WTC11 (cell line): Measurements from ENCODE around the gene PCDHGA9. TPM values are rescaled to one million over a fixed set of nuclear protein-coding genes. Genes with fewer than 3 reads are reported as not detected.

Experiments used
- ATAC-seq: fragments of 200-7000 bp; cut with Tn5 transposase; 2 replicates; pipeline ENCODE4 v1.10.0; 2021; ENCODE audit warnings: mild to moderate bottlenecking, moderate library complexity
- CTCF ChIA-PET: fragments of 300-600 bp; sonication (Branson Sonifier 250); formaldehyde crosslinking; loops from one replicate; lab custom pipeline; 2021; ENCODE audit warnings: antibody characterized with exemption; lab: Charles Lee
- POLR2A ChIA-PET: fragments of 350-600 bp; sonication (Branson Sonifier 250); formaldehyde crosslinking; loops from one replicate; lab custom pipeline; 2021; ENCODE audit warnings: antibody characterized with exemption; lab: Charles Lee
- DNase-seq: peaks from one replicate; pipeline ENCODE4 v3.0.0; 2021; ENCODE audit warnings: low spot score
- H3K27ac Mint-ChIP-seq: 2 replicates; pipeline ENCODE4 v1.8.0; 2021; ENCODE audit warnings: mixed read lengths
- H3K27me3 Mint-ChIP-seq: 2 replicates; pipeline ENCODE4 v1.8.0; 2021; ENCODE audit warnings: low read depth, mild to moderate bottlenecking, moderate library complexity, mixed read lengths
- H3K36me3 Mint-ChIP-seq: 2 replicates; pipeline ENCODE4 v1.8.0; 2021; ENCODE audit warnings: mixed read lengths
- H3K4me1 Mint-ChIP-seq: 2 replicates; pipeline ENCODE4 v1.8.0; 2022; ENCODE audit warnings: mixed read lengths
- H3K4me3 Mint-ChIP-seq: 2 replicates; pipeline ENCODE4 v1.8.0; 2021; ENCODE audit warnings: mild to moderate bottlenecking, moderate library complexity, mixed read lengths
- H3K9me3 Mint-ChIP-seq: 2 replicates; pipeline ENCODE4 v1.8.0; 2021; ENCODE audit warnings: mixed read lengths
- E2F5 ChIP-seq: sonication (generic); formaldehyde crosslinking; IDR thresholded peaks from 2 replicates; pipeline ENCODE4 v1.8.1; 2022; ENCODE audit warnings: mild to moderate bottlenecking, moderate library complexity, missing genetic modification reagents
- ELF4 ChIP-seq: sonication (generic); formaldehyde crosslinking; IDR thresholded peaks from 2 replicates; pipeline ENCODE4 v1.8.1; 2022; ENCODE audit warnings: low read depth, mild to moderate bottlenecking, moderate library complexity, missing genetic modification reagents
- FOXK1 ChIP-seq: sonication (generic); formaldehyde crosslinking; IDR thresholded peaks from 2 replicates; pipeline ENCODE4 v1.8.0; 2022; ENCODE audit warnings: mild to moderate bottlenecking, moderate library complexity, missing genetic modification reagents
- GRHL2 ChIP-seq: fragments of 250-450 bp; sonication (Bioruptor Pico); IDR thresholded peaks from 2 replicates; pipeline ENCODE4 v1.8.0; 2022; ENCODE audit warnings: mild to moderate bottlenecking, moderate library complexity; ENCODE audit not compliant: insufficient replicate concordance, severe bottlenecking
- TP53 ChIP-seq: sonication (generic); formaldehyde crosslinking; IDR thresholded peaks from 2 replicates; pipeline ENCODE4 v1.8.1; 2023; ENCODE audit warnings: mild to moderate bottlenecking, missing genetic modification reagents
- ZBTB43 ChIP-seq: sonication (generic); formaldehyde crosslinking; IDR thresholded peaks from 2 replicates; pipeline ENCODE4 v1.8.1; 2023; ENCODE audit warnings: mild to moderate bottlenecking, missing genetic modification reagents
- ZNF138 ChIP-seq: sonication (generic); formaldehyde crosslinking; conservative IDR thresholded peaks from 2 replicates; pipeline ENCODE4 v1.8.1; 2022; ENCODE audit warnings: mild to moderate bottlenecking, moderate library complexity, missing genetic modification reagents
- ZNF263 ChIP-seq: sonication (generic); formaldehyde crosslinking; IDR thresholded peaks from 2 replicates; pipeline ENCODE4 v1.8.1; 2022; ENCODE audit warnings: low read depth, mild to moderate bottlenecking, moderate library complexity, missing genetic modification reagents
- ZNF425 ChIP-seq: fragments of 250-450 bp; sonication (Bioruptor Pico); conservative IDR thresholded peaks from 2 replicates; pipeline ENCODE4 v1.9.0; 2021; ENCODE audit warnings: mild to moderate bottlenecking
- total RNA-seq: library from RNA; stranded (reverse); gene quantifications from 3 replicates; pipeline ENCODE4 v1.2.3, GENCODE V29; 2021
- TF ChIP-seq, protein P1 (sequence below): sonication (generic); formaldehyde crosslinking; IDR thresholded peaks from 2 replicates; pipeline ENCODE4 v1.8.1; 2023; ENCODE audit warnings: mild to moderate bottlenecking, missing genetic modification reagents, borderline replicate concordance
- TF ChIP-seq, protein P2 (sequence below): sonication (generic); formaldehyde crosslinking; IDR thresholded peaks from 2 replicates; pipeline ENCODE4 v1.8.1; 2022; ENCODE audit warnings: low read depth, missing genetic modification reagents, borderline replicate concordance
- TF ChIP-seq, protein P3 (sequence below): fragments of 250-450 bp; sonication (Bioruptor Pico); IDR thresholded peaks from 2 replicates; pipeline ENCODE4 v1.9.0; 2021; ENCODE audit warnings: mild to moderate bottlenecking

Gene PCDHGA9
- total RNA-seq, 1 experiment from 2014 or later = 2.9 TPM

DNA sequence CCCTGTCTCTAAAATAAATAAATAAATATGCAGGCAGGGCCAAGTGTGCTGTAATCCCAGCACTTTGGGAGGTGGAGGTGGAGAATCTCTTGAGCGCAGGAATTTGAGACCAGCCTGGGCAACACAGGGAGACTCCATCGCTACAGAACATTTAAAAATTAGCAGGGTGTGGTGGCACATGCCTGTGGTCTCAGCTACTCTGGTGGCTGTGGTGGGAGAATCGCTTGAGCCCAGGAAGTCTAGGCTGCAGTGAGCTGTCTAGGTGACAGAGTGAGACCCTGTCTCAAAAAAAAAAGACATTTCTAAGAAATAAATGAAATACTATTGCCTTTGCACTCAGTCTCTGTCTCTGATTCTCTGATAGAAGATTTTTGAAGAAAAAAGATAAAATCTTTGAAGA is 9.0 kb downstream of the PCDHGA9 start:
- H3K4me1 Mint-ChIP-seq = peaks cover 24% of the 10 kb centered on the region
- H3K4me3 Mint-ChIP-seq = no peak overlapping the region
- ChIA-PET POLR2A (no interaction called here), CTCF (interaction anchor here (0.9 to 4.3 kb wide), 8 partner anchors 9 to 188 kb away, joined by 3 to 52 read pairs (median 11); partner anchors contain the start of genes PCDHB14, PCDHGA9, PCDHGB3 and PCDHGB5)
- H3K9me3 Mint-ChIP-seq = peaks cover 11% of the 10 kb centered on the region; the same call in 1 of the 2 replicates
- peaks cover 24% of the 10 kb centered on the region for H3K36me3 Mint-ChIP-seq
- TF ChIP-seq ZNF138 (CRISPR knock-in tag) = no peak
- no peak for TF ChIP-seq FOXK1
- TF ChIP-seq, protein P1, sequence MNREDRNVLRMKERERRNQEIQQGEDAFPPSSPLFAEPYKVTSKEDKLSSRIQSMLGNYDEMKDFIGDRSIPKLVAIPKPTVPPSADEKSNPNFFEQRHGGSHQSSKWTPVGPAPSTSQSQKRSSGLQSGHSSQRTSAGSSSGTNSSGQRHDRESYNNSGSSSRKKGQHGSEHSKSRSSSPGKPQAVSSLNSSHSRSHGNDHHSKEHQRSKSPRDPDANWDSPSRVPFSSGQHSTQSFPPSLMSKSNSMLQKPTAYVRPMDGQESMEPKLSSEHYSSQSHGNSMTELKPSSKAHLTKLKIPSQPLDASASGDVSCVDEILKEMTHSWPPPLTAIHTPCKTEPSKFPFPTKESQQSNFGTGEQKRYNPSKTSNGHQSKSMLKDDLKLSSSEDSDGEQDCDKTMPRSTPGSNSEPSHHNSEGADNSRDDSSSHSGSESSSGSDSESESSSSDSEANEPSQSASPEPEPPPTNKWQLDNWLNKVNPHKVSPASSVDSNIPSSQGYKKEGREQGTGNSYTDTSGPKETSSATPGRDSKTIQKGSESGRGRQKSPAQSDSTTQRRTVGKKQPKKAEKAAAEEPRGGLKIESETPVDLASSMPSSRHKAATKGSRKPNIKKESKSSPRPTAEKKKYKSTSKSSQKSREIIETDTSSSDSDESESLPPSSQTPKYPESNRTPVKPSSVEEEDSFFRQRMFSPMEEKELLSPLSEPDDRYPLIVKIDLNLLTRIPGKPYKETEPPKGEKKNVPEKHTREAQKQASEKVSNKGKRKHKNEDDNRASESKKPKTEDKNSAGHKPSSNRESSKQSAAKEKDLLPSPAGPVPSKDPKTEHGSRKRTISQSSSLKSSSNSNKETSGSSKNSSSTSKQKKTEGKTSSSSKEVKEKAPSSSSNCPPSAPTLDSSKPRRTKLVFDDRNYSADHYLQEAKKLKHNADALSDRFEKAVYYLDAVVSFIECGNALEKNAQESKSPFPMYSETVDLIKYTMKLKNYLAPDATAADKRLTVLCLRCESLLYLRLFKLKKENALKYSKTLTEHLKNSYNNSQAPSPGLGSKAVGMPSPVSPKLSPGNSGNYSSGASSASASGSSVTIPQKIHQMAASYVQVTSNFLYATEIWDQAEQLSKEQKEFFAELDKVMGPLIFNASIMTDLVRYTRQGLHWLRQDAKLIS (CRISPR knock-in tag) = no peak
- no peak for TF ChIP-seq ZBTB43 (CRISPR knock-in tag)
- no peak for TF ChIP-seq ELF4 (CRISPR knock-in tag)
- TF ChIP-seq, protein P2, sequence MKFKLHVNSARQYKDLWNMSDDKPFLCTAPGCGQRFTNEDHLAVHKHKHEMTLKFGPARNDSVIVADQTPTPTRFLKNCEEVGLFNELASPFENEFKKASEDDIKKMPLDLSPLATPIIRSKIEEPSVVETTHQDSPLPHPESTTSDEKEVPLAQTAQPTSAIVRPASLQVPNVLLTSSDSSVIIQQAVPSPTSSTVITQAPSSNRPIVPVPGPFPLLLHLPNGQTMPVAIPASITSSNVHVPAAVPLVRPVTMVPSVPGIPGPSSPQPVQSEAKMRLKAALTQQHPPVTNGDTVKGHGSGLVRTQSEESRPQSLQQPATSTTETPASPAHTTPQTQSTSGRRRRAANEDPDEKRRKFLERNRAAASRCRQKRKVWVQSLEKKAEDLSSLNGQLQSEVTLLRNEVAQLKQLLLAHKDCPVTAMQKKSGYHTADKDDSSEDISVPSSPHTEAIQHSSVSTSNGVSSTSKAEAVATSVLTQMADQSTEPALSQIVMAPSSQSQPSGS (CRISPR knock-in tag) = no peak
- TF ChIP-seq E2F5 (CRISPR knock-in tag) = no peak
- TF ChIP-seq GRHL2 (CRISPR knock-in tag) = no peak
- no peak for TF ChIP-seq TP53 (CRISPR knock-in tag)
- no peak for TF ChIP-seq ZNF263
- TF ChIP-seq ZNF425 (CRISPR knock-in tag) = no peak
- TF ChIP-seq, protein P3, sequence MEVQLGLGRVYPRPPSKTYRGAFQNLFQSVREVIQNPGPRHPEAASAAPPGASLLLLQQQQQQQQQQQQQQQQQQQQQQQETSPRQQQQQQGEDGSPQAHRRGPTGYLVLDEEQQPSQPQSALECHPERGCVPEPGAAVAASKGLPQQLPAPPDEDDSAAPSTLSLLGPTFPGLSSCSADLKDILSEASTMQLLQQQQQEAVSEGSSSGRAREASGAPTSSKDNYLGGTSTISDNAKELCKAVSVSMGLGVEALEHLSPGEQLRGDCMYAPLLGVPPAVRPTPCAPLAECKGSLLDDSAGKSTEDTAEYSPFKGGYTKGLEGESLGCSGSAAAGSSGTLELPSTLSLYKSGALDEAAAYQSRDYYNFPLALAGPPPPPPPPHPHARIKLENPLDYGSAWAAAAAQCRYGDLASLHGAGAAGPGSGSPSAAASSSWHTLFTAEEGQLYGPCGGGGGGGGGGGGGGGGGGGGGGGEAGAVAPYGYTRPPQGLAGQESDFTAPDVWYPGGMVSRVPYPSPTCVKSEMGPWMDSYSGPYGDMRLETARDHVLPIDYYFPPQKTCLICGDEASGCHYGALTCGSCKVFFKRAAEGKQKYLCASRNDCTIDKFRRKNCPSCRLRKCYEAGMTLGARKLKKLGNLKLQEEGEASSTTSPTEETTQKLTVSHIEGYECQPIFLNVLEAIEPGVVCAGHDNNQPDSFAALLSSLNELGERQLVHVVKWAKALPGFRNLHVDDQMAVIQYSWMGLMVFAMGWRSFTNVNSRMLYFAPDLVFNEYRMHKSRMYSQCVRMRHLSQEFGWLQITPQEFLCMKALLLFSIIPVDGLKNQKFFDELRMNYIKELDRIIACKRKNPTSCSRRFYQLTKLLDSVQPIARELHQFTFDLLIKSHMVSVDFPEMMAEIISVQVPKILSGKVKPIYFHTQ (CRISPR knock-in tag) = no peak
- peaks cover 25% of the 10 kb centered on the region for H3K27me3 Mint-ChIP-seq
- ATAC-seq = no peak
- H3K27ac Mint-ChIP-seq = no peak overlapping the region
- DNase-seq = no peak
